SK-N-MC (cell line): ENCODE data around the gene DFFB.

Experiments used
- DNase-seq: peaks from one replicate; pipeline ENCODE4 v3.0.0-alpha.2; 2011; ENCODE audit warnings: low read depth, low spot score
- H3K27ac ChIP-seq: fragments of 200-600 bp; sonication (generic); 2 replicates; pipeline ENCODE4 v1.5.1; 2016; ENCODE audit warnings: mixed run types
- H3K36me3 ChIP-seq: fragments of 200-600 bp; sonication (generic); 2 replicates; pipeline ENCODE4 v1.6.1; 2017; ENCODE audit warnings: antibody characterized with exemption, low read length, mixed read lengths; ENCODE audit not compliant: insufficient read depth
- H3K4me3 ChIP-seq: fragments of 200-600 bp; sonication (generic); 2 replicates; pipeline ENCODE4 v1.5.1; 2016
- H3K9ac ChIP-seq: fragments of 200-600 bp; sonication (generic); 2 replicates; pipeline ENCODE4 v1.8.0; 2017; ENCODE audit warnings: mixed run types, mixed read lengths; ENCODE audit not compliant: insufficient read length
- H3K9me3 ChIP-seq: fragments of 200-600 bp; sonication (generic); 2 replicates; pipeline ENCODE4 v1.6.1; 2017; ENCODE audit warnings: low read depth, mild to moderate bottlenecking, antibody characterized with exemption, low read length, moderate library complexity, mixed read lengths
- EZH2 ChIP-seq: fragments of 200-600 bp; sonication (generic); IDR thresholded peaks from one replicate; pipeline ENCODE4 v1.6.1; 2017; ENCODE audit warnings: antibody characterized with exemption
- FOXP2 ChIP-seq: optimal IDR thresholded peaks from 2 replicates; pipeline ENCODE3; 2011; ENCODE audit warnings: mild to moderate bottlenecking, moderate library complexity; ENCODE audit not compliant: insufficient read depth; ENCODE audit errors: extremely low read length, control extremely low read depth
- POLR2AphosphoS5 ChIP-seq: IDR thresholded peaks from 2 replicates; pipeline ENCODE4 v1.6.1; 2012; ENCODE audit warnings: mild to moderate bottlenecking, low read depth, low read length, borderline replicate concordance

The DFFB gene

GRCh38 chr1:3885611-3886010, 28.3 kb downstream of the DFFB start:
- Histone ChIP-seq H3K27ac (no peak overlapping the region), H3K9me3 (no peaks in the 10 kb centered on the region), H3K36me3 (peaks cover 29% of the 10 kb centered on the region; the same call in 1 of the 2 replicates), H3K9ac (no peak overlapping the region), H3K4me3 (no peak overlapping the region)
- DNase-seq: no peak
- TF ChIP-seq POLR2AphosphoS5 (no peak), FOXP2 (no peak), EZH2 (no peak)

- Histone ChIP-seq H3K36me3 (peaks cover 35% of the 10 kb centered on the region; the same call in 1 of the 2 replicates), H3K9ac (no peak overlapping the region), H3K9me3 (no peaks in the 10 kb centered on the region), H3K27ac (no peak overlapping the region), H3K4me3 (no peak overlapping the region)
- TF ChIP-seq FOXP2 (no peak), EZH2 (no peak), POLR2AphosphoS5 (no peak)
- DNase-seq: no peak
Measured at GRCh38 chr1:3886106-3886670, 28.9 kb downstream of the DFFB start.

GRCh38 chr1:3886691-3887090, 29.4 kb downstream of the DFFB start:
- no peak overlapping the region for H3K9ac ChIP-seq
- TF ChIP-seq FOXP2 (no peak), POLR2AphosphoS5 (no peak), EZH2 (no peak)
- H3K36me3 ChIP-seq: peaks cover 40% of the 10 kb centered on the region; the same call in 1 of the 2 replicates
- H3K4me3 ChIP-seq: no peak overlapping the region
- H3K27ac ChIP-seq: no peak overlapping the region
- no peak for DNase-seq
- no peaks in the 10 kb centered on the region for H3K9me3 ChIP-seq

GRCh38 chr1:3888301-3888700, 31.0 kb downstream of the DFFB start:
- H3K36me3 ChIP-seq: peaks cover 47% of the 10 kb centered on the region
- no peak for DNase-seq
- H3K9ac ChIP-seq: no peak overlapping the region
- no peak overlapping the region for H3K27ac ChIP-seq
- TF ChIP-seq EZH2 (no peak), FOXP2 (no peak), POLR2AphosphoS5 (no peak)
- no peak overlapping the region for H3K4me3 ChIP-seq
- no peaks in the 10 kb centered on the region for H3K9me3 ChIP-seq

- no peak overlapping the region for H3K9ac ChIP-seq
- H3K27ac ChIP-seq: no peak overlapping the region
- no peak for DNase-seq
- TF ChIP-seq POLR2AphosphoS5: no peak
- TF ChIP-seq FOXP2: no peak
- no peak for TF ChIP-seq EZH2
- no peak overlapping the region for H3K4me3 ChIP-seq
- H3K36me3 ChIP-seq: peaks cover 47% of the 10 kb centered on the region
- H3K9me3 ChIP-seq: no peaks in the 10 kb centered on the region
Measured at GRCh38 chr1:3889936-3890335, 32.7 kb downstream of the DFFB start.

GRCh38 chr1:3890389-3891328, 33.4 kb downstream of the DFFB start:
- Histone ChIP-seq H3K27ac (no peak overlapping the region), H3K4me3 (no peak overlapping the region), H3K9me3 (no peaks in the 10 kb centered on the region), H3K9ac (no peak overlapping the region), H3K36me3 (peaks cover 52% of the 10 kb centered on the region)
- TF ChIP-seq POLR2AphosphoS5 (no peak), EZH2 (no peak), FOXP2 (no peak)
- no peak for DNase-seq

GRCh38 chr1:3891329-3891865, 34.1 kb downstream of the DFFB start:
- TF ChIP-seq EZH2: no peak
- no peak for TF ChIP-seq FOXP2
- no peak for TF ChIP-seq POLR2AphosphoS5
- no peak overlapping the region for H3K9ac ChIP-seq
- no peaks in the 10 kb centered on the region for H3K9me3 ChIP-seq
- H3K36me3 ChIP-seq: peaks cover 50% of the 10 kb centered on the region
- no peak for DNase-seq
- H3K4me3 ChIP-seq: no peak overlapping the region
- no peak overlapping the region for H3K27ac ChIP-seq

GRCh38 chr1:3892748-3893147, 35.5 kb downstream of the DFFB start:
- Histone ChIP-seq H3K9ac (no peak overlapping the region), H3K27ac (no peak overlapping the region), H3K36me3 (peaks cover 44% of the 10 kb centered on the region), H3K4me3 (no peak overlapping the region), H3K9me3 (no peaks in the 10 kb centered on the region)
- TF ChIP-seq EZH2 (no peak), POLR2AphosphoS5 (no peak), FOXP2 (no peak)
- DNase-seq: no peak
